ENCODE measurements around the gene KIRREL3. TPM values are rescaled to one million over a fixed set of nuclear protein-coding genes. Genes with fewer than 3 reads are reported as not detected.

The KIRREL3 gene
- total and polyA plus RNA-seq, 10 donors: 0.50 to 5.4 (median 2.0) TPM

- no peak for DNase-seq
- Histone ChIP-seq H3K27me3 (replicated peaks in 1 of 7) (no peaks in the 10 kb centered on the region), H3K27ac (no peak overlapping the region), H3K4me3 (no peak overlapping the region), H3K9me3 (no peaks in the 10 kb centered on the region), H3K4me1 (peaks cover 12 to 64% (median 40%) of the 10 kb centered on the region in 6 donors), H3K36me3 (no peaks in the 10 kb centered on the region)
- intact Hi-C loops (cut with DNase I; ENCODE audit: low total_unique reads): no loop called here
- 86 to 94% (median 88%) methylated on average over 5 of the region's 5 CpGs for WGBS, 5 donors
- TF ChIP-seq CTCF (IDR thresholded peaks at IDR 0.05 in 8 of 11, conservative IDR thresholded peaks at IDR 0.05 in 3 of 11) (no peak), POLR2AphosphoS5 (IDR thresholded peaks at IDR 0.05) (no peak), POLR2A (IDR thresholded peaks at IDR 0.05) (no peak)
Measured at GRCh38 chr11:126478466-126478865, 522.1 kb downstream of the KIRREL3 start.

DNA sequence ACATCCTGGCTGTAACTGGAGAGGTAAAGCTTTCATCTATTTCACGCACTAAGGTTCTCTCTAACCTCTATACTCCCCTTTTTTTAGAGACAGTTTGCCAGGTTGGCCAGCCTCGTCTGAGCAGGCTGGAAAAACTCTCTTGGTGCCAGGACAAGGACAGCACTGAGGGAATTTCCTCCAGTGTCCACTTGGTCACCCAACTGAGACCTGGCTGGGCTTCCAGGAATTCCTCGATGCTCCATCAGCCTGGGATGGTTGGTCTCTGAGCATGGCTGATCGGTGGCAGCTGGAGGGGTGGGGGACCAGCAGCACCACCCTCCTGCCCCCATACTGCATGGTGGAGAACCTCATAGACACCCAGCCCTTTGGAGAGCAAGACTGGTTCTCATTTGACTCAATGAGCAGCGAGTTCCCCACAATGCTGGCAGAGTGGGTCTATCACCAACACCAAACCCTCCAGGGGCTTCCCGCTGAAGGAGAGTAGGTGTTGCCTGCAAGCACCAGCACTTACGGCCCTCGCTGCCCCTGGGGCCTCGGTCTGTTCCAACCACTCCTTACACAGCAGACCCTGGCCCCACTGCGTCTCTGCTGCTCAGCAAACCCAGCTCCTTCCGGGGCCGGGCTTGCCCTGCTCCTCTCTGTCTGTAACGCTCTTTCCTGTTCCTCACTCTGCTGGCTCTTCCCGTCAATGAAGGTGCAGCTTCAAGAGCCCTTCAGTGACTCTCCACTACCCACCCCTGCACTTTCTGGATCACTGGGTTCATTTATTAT is 522.9 kb downstream of the KIRREL3 start:
- WGBS, 5 donors: 41 to 48% (median 43%) methylated on average over 13 to 14 of the region's 14 CpGs
- Histone ChIP-seq H3K27me3 (replicated peaks in 1 of 7) (no peaks in the 10 kb centered on the region), H3K4me1 (peaks cover 12 to 68% (median 40%) of the 10 kb centered on the region in 6 donors), H3K4me3 (no peak overlapping the region), H3K9me3 (no peaks in the 10 kb centered on the region), H3K36me3 (no peaks in the 10 kb centered on the region), H3K27ac (peak overlapping the region in 3 of 8 donors; percentile 31 to 82 (median 78))
- intact Hi-C loops (cut with DNase I; ENCODE audit: low total_unique reads): no loop called here
- DNase-seq: no peak
- TF ChIP-seq POLR2AphosphoS5 (IDR thresholded peaks at IDR 0.05) (no peak), CTCF (IDR thresholded peaks at IDR 0.05 in 8 of 11, conservative IDR thresholded peaks at IDR 0.05 in 3 of 11) (no peak), POLR2A (IDR thresholded peaks at IDR 0.05) (no peak)

DNA sequence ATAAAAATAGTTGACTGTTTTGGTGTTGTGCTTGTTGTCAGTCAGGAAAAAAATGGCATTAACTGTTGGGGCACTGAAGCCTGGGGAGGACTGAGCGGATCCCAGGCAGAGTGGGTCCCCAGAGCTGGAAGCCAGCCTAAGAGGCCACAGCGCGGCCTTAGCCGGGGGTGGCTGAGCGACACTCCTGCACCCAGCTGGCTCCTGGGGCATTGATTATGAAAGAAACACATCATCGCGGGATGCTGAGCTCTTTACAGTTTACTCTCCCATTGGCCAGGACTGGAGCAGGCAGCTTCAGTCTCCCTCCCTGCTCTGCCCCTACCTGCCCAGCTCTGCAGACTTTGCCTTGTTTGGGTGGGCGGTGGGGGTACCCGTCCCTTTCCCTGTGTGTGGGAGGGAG is 523.6 kb downstream of the KIRREL3 start:
- 76 to 86% (median 82%) methylated on average over 9 of the region's 9 CpGs for WGBS, 5 donors
- intact Hi-C loops (cut with DNase I; ENCODE audit: low total_unique reads): no loop called here
- Histone ChIP-seq H3K27me3 (replicated peaks in 1 of 7) (no peaks in the 10 kb centered on the region), H3K4me1 (peaks cover 12 to 68% (median 40%) of the 10 kb centered on the region in 6 donors), H3K27ac (peak overlapping the region in 4 of 8 donors; percentile 67 to 82 (median 76)), H3K9me3 (no peaks in the 10 kb centered on the region), H3K4me3 (no peak overlapping the region), H3K36me3 (no peaks in the 10 kb centered on the region)
- DNase-seq: no peak
- no peak for TF ChIP-seq CTCF (IDR thresholded peaks at IDR 0.05 in 8 of 11, conservative IDR thresholded peaks at IDR 0.05 in 3 of 11)
- TF ChIP-seq POLR2AphosphoS5 (IDR thresholded peaks at IDR 0.05): no peak
- no peak for TF ChIP-seq POLR2A (IDR thresholded peaks at IDR 0.05)

- WGBS, 5 donors: 79 to 90% (median 86%) methylated on average over 14 to 15 of the region's 15 CpGs
- peak overlapping the region in 6 of 8 donors; percentile 13 to 82 (median 74) for H3K27ac ChIP-seq
- H3K9me3 ChIP-seq: no peaks in the 10 kb centered on the region
- no peak for TF ChIP-seq CTCF (IDR thresholded peaks at IDR 0.05 in 8 of 11, conservative IDR thresholded peaks at IDR 0.05 in 3 of 11)
- TF ChIP-seq POLR2A (IDR thresholded peaks at IDR 0.05): no peak
- TF ChIP-seq POLR2AphosphoS5 (IDR thresholded peaks at IDR 0.05): no peak
- DNase-seq: no peak
- intact Hi-C loops (cut with DNase I; ENCODE audit: low total_unique reads): no loop called here
- H3K4me1 ChIP-seq: peaks cover 12 to 66% (median 40%) of the 10 kb centered on the region in 6 donors
- H3K4me3 ChIP-seq: no peak overlapping the region
- H3K36me3 ChIP-seq: no peaks in the 10 kb centered on the region
- no peaks in the 10 kb centered on the region for H3K27me3 ChIP-seq (replicated peaks in 1 of 7)
Measured at GRCh38 chr11:126476266-126476924, 524.2 kb downstream of the KIRREL3 start.
